AML-193 (cell line): ENCODE measurements around the gene PHAF1.

Source experiments
- DNase-seq, 2 experiments: peaks; one replicate each; lab custom pipeline; 2025; lab: John Stamatoyannopoulos, UW

PHAF1 gene

DNA sequence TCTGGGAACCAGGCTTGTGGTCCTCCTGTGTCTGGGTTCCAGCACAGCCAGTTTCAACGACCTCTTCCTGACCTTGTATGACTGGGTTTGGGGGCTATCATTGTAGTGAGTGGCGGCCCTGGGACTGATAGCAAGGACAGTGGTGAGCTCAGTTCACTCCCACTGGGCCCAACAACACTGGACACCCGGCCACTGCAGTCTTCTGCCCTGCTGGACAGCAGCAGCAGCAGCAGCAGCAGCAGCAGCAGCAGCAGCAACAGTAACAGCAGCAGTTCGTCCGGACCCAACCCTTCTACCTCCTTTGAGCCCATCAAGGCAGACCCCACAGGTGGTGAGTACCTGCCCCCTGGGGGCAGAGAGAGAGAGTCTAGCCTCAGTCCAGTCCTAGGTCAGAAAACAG is 85.9 kb downstream of the PHAF1 start:
- no peak for DNase-seq

DNA sequence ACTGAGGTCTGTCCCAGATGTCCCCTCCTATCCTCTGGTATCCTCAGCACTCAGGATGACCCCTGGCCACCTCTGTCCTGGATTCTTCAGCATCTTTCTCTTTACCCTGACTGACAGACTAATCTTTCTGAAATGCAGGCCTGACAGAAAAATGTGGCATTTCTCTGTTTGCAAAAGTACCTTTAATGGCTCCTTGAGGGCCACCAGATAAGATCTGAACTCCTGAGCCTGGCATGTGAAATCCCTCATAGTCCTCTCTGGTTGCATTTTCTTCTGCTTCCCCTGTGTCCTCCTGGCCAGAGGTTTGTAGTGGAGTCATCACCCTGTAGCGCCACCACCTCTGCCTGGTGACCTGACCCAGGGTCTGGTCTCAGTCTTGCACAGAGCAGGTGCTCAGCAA is 87.1 kb downstream of the PHAF1 start:
- no peak for DNase-seq

DNA sequence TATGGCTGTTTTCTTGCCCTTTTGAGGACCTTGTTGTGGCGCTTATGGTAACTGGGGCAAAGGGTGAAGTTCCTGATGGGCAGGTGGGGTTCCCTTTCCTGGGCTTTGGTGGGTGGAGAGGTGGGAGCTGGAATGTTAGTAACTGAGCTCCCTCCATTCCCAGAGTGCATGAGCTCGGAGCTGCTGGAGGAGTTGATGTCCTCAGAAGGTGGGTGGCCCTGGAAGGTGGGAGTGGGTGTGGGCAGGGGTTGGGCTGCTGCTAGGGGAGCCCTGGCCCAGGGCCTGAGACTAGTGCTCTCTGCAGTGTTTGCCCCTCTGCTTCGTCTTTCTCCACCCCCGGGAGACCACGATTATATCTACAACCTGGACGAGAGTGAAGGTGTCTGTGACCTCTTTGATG is 88.0 kb downstream of the PHAF1 start:
- DNase-seq = no peak
